GM23338 (cell line): ENCODE data around the gene CT83. TPM values are rescaled to one million over a fixed set of nuclear protein-coding genes. Genes with fewer than 3 reads are reported as not detected.

Source experiments
- ATAC-seq: fragments of 200-7000 bp; cut with Tn5 transposase; 3 replicates; pipeline ENCODE4 v1.9.1; 2020
- DNase-seq: peaks from one replicate; pipeline ENCODE4 v3.0.0-alpha.2; 2015; ENCODE audit warnings: low spot score
- H2AFZ ChIP-seq: fragments of 200-600 bp; sonication (generic); 2 replicates; pipeline ENCODE4 v1.8.0; 2016; ENCODE audit warnings: antibody characterized with exemption, mild to moderate bottlenecking, moderate library complexity
- H3F3A ChIP-seq: fragments of 200-600 bp; sonication (generic); replicated peaks from 2 replicates; pipeline ENCODE4 v1.8.0; 2017; ENCODE audit warnings: antibody characterized with exemption, mixed run types, low read depth
- H3K27ac ChIP-seq: fragments of 200-600 bp; sonication (generic); 2 replicates; pipeline ENCODE4 v1.6.1; 2016; ENCODE audit warnings: low read depth
- H3K27me3 ChIP-seq: fragments of 200-600 bp; sonication (generic); 2 replicates; pipeline ENCODE4 v1.8.0; 2016; ENCODE audit warnings: mild to moderate bottlenecking, mixed run types, moderate library complexity; ENCODE audit not compliant: insufficient read depth
- H3K36me3 ChIP-seq: fragments of 200-600 bp; sonication (generic); 2 replicates; pipeline ENCODE4 v1.8.0; 2016; ENCODE audit warnings: mild to moderate bottlenecking; ENCODE audit not compliant: insufficient read depth
- H3K4me1 ChIP-seq: fragments of 200-600 bp; sonication (generic); 2 replicates; pipeline ENCODE4 v1.8.0; 2016; ENCODE audit warnings: mild to moderate bottlenecking, moderate library complexity; ENCODE audit not compliant: insufficient read depth
- H3K4me2 ChIP-seq: fragments of 200-600 bp; sonication (generic); 2 replicates; pipeline ENCODE4 v1.7.1; 2017; ENCODE audit warnings: mixed run types
- H3K4me3 ChIP-seq: fragments of 200-600 bp; sonication (generic); 2 replicates; pipeline ENCODE4 v1.6.1; 2016; ENCODE audit warnings: mixed run types
- H3K79me2 ChIP-seq: fragments of 200-600 bp; sonication (generic); replicated peaks from 2 replicates; pipeline ENCODE4 v1.8.0; 2017; ENCODE audit warnings: mild to moderate bottlenecking; ENCODE audit not compliant: insufficient read depth
- H3K9me2 ChIP-seq: fragments of 200-600 bp; sonication (generic); 2 replicates; pipeline ENCODE4 v1.8.0; 2017; ENCODE audit not compliant: insufficient read depth
- H4K20me1 ChIP-seq: fragments of 200-600 bp; sonication (generic); replicated peaks from 2 replicates; pipeline ENCODE4 v1.8.0; 2017; ENCODE audit warnings: mild to moderate bottlenecking; ENCODE audit not compliant: insufficient read depth
- H3K27ac Mint-ChIP-seq: 2 replicates; pipeline ENCODE4 v1.8.0; 2020; ENCODE audit warnings: inconsistent platforms, mild to moderate bottlenecking, moderate library complexity, mixed read lengths
- H3K27me3 Mint-ChIP-seq: 3 replicates; pipeline ENCODE4 v1.8.0; 2022; ENCODE audit warnings: low read depth, mild to moderate bottlenecking, moderate library complexity, mixed read lengths, inconsistent platforms; ENCODE audit not compliant: insufficient read depth, poor library complexity
- H3K36me3 Mint-ChIP-seq: 3 replicates; pipeline ENCODE4 v1.8.0; 2021; ENCODE audit warnings: low read depth, mild to moderate bottlenecking, inconsistent platforms, moderate library complexity, mixed read lengths
- H3K4me1 Mint-ChIP-seq: 3 replicates; pipeline ENCODE4 v1.8.0; 2020; ENCODE audit warnings: mild to moderate bottlenecking, inconsistent platforms, mixed read lengths
- H3K4me3 Mint-ChIP-seq: 3 replicates; pipeline ENCODE4 v1.8.0; 2021; ENCODE audit warnings: moderate library complexity, mild to moderate bottlenecking, inconsistent platforms, mixed read lengths
- H3K9me3 Mint-ChIP-seq: 3 replicates; pipeline ENCODE4 v1.8.0; 2020; ENCODE audit warnings: moderate library complexity, mild to moderate bottlenecking, inconsistent platforms, mixed read lengths
- CREB1 ChIP-seq: fragments of 250-450 bp; sonication (Bioruptor Pico); IDR thresholded peaks from 2 replicates; pipeline ENCODE4 v1.5.0; 2020; ENCODE audit warnings: low read depth, mild to moderate bottlenecking, moderate library complexity
- EZH2 ChIP-seq: fragments of 200-600 bp; sonication (generic); IDR thresholded peaks from one replicate; pipeline ENCODE4 v1.8.0; 2017; ENCODE audit warnings: antibody characterized with exemption, mild to moderate bottlenecking, low read depth; ENCODE audit not compliant: unreplicated experiment
- EZH2phosphoT487 ChIP-seq: fragments of 200-600 bp; sonication (generic); IDR thresholded peaks from one replicate; pipeline ENCODE4 v1.8.1; 2018; ENCODE audit warnings: antibody characterized with exemption; ENCODE audit not compliant: unreplicated experiment
- JUNB ChIP-seq: IDR thresholded peaks from one replicate; pipeline ENCODE4 v1.6.1; 2016; ENCODE audit warnings: antibody characterized with exemption; ENCODE audit not compliant: unreplicated experiment
- POLR2AphosphoS5 ChIP-seq: IDR thresholded peaks from 2 replicates; pipeline ENCODE4 v1.6.1; 2016; ENCODE audit warnings: antibody characterized with exemption, low read depth
- REST ChIP-seq: IDR thresholded peaks from one replicate; pipeline ENCODE4 v1.6.1; 2018; ENCODE audit warnings: antibody characterized with exemption; ENCODE audit not compliant: unreplicated experiment
- STAT1 ChIP-seq: IDR thresholded peaks from one replicate; pipeline ENCODE4 v1.6.1; 2016; ENCODE audit warnings: antibody characterized with exemption; ENCODE audit not compliant: unreplicated experiment
- ZNF114 ChIP-seq: fragments of 250-450 bp; sonication (Bioruptor Pico); IDR thresholded peaks from 2 replicates; pipeline ENCODE4 v1.5.0; 2020; ENCODE audit warnings: mild to moderate bottlenecking, moderate library complexity
- polyA plus RNA-seq: library from polyadenylated mRNA; unstranded; fragments of >200 nt; fragmentation: Nextera tagmentation; extraction: Ambion mirVana; gene quantifications from 2 replicates; pipeline ENCODE4 v1.2.1, GENCODE V29; 2016
- total RNA-seq: library from RNA; depleted of rRNA; stranded (reverse); fragments of >200 nt; shearing (Covaris generic); gene quantifications from 2 replicates; pipeline ENCODE4 v1.2.3, GENCODE V29; 2014
- TF ChIP-seq, protein P1 (sequence below): fragments of 250-450 bp; sonication (Bioruptor Pico); IDR thresholded peaks from 2 replicates; pipeline ENCODE4 v1.5.0; 2020; ENCODE audit warnings: mild to moderate bottlenecking, moderate library complexity
- TF ChIP-seq, protein P2 (sequence below): IDR thresholded peaks from 2 replicates; pipeline ENCODE4 v1.6.1; 2016; ENCODE audit warnings: antibody characterized with exemption

CT83 gene
- total and polyA plus RNA-seq, 2 experiments from 2014 or later = not detected

DNA sequence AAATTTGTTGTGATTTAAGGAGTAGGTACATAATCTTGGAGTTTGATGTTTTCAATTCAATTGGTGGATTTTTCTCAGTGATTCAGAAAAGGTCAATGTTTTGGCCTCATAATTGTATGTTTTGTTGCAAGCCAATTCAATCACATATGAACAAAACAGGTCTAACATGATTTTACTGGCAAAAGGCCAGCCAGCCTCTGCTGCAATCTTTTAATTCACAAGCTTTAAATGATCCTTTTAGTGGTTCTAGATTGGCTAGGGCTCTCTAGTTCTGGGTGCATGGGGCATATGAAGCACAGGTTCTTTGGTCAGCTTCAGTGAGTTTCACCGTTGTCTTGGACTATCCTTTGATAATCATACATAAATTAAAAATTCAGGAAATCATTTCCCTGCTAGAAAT is 45.6 kb downstream of the CT83 start (continued):
- TF ChIP-seq POLR2AphosphoS5 = no peak
- TF ChIP-seq JUNB = no peak

DNA sequence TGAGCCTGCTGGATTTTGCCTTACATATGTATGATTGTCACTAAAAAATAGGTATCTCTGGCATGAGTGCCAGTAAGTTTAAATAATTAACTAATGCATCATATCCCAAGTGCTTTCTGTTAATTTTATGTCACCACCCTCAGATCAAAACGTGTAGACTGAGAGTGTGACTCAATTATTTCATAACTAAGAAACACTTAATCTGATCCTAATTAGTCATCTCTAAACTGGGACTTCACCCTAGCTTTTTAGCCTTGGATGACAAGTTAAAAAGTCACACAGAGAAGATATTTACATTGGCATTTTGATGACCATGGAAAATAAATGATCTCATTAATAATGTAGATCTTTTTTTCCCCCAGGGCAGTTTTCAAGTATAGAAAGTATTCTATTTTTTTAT is 49.5 kb downstream of the CT83 start:
- H3F3A ChIP-seq = no peaks in the 10 kb centered on the region
- H3K27me3 Mint-ChIP-seq = no peaks in the 10 kb centered on the region
- no peaks in the 10 kb centered on the region for H3K4me1 Mint-ChIP-seq
- peaks cover 5% of the 10 kb centered on the region; the same call in 1 of the 3 replicates for H3K36me3 Mint-ChIP-seq
- no peak overlapping the region for H3K27ac Mint-ChIP-seq
- no peaks in the 10 kb centered on the region for H3K79me2 ChIP-seq
- no peaks in the 10 kb centered on the region for H4K20me1 ChIP-seq
- H3K9me3 Mint-ChIP-seq = peaks cover 19% of the 10 kb centered on the region; the same call in 2 of the 3 replicates
- no peak overlapping the region for H3K4me2 ChIP-seq
- no peak overlapping the region for H2AFZ ChIP-seq
- no peaks in the 10 kb centered on the region for H3K36me3 ChIP-seq
- H3K9me2 ChIP-seq = no peaks in the 10 kb centered on the region
- no peak overlapping the region for H3K4me3 Mint-ChIP-seq
- TF ChIP-seq, protein P1, sequence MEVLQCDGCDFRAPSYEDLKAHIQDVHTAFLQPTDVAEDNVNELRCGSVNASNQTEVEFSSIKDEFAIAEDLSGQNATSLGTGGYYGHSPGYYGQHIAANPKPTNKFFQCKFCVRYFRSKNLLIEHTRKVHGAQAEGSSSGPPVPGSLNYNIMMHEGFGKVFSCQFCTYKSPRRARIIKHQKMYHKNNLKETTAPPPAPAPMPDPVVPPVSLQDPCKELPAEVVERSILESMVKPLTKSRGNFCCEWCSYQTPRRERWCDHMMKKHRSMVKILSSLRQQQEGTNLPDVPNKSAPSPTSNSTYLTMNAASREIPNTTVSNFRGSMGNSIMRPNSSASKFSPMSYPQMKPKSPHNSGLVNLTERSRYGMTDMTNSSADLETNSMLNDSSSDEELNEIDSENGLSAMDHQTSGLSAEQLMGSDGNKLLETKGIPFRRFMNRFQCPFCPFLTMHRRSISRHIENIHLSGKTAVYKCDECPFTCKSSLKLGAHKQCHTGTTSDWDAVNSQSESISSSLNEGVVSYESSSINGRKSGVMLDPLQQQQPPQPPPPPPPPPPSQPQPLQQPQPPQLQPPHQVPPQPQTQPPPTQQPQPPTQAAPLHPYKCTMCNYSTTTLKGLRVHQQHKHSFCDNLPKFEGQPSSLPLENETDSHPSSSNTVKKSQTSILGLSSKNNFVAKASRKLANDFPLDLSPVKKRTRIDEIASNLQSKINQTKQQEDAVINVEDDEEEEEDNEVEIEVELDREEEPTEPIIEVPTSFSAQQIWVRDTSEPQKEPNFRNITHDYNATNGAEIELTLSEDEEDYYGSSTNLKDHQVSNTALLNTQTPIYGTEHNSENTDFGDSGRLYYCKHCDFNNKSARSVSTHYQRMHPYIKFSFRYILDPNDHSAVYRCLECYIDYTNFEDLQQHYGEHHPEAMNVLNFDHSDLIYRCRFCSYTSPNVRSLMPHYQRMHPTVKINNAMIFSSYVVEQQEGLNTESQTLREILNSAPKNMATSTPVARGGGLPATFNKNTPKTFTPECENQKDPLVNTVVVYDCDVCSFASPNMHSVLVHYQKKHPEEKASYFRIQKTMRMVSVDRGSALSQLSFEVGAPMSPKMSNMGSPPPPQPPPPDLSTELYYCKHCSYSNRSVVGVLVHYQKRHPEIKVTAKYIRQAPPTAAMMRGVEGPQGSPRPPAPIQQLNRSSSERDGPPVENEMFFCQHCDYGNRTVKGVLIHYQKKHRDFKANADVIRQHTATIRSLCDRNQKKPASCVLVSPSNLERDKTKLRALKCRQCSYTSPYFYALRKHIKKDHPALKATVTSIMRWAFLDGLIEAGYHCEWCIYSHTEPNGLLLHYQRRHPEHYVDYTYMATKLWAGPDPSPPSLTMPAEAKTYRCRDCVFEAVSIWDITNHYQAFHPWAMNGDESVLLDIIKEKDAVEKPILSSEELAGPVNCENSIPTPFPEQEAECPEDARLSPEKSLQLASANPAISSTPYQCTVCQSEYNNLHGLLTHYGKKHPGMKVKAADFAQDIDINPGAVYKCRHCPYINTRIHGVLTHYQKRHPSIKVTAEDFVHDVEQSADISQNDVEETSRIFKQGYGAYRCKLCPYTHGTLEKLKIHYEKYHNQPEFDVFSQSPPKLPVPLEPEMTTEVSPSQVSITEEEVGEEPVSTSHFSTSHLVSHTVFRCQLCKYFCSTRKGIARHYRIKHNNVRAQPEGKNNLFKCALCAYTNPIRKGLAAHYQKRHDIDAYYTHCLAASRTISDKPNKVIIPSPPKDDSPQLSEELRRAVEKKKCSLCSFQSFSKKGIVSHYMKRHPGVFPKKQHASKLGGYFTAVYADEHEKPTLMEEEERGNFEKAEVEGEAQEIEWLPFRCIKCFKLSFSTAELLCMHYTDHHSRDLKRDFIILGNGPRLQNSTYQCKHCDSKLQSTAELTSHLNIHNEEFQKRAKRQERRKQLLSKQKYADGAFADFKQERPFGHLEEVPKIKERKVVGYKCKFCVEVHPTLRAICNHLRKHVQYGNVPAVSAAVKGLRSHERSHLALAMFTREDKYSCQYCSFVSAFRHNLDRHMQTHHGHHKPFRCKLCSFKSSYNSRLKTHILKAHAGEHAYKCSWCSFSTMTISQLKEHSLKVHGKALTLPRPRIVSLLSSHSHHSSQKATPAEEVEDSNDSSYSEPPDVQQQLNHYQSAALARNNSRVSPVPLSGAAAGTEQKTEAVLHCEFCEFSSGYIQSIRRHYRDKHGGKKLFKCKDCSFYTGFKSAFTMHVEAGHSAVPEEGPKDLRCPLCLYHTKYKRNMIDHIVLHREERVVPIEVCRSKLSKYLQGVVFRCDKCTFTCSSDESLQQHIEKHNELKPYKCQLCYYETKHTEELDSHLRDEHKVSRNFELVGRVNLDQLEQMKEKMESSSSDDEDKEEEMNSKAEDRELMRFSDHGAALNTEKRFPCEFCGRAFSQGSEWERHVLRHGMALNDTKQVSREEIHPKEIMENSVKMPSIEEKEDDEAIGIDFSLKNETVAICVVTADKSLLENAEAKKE (CRISPR knock-in tag) = no peak
- no peak for TF ChIP-seq CREB1
- TF ChIP-seq STAT1 = no peak
- TF ChIP-seq REST = no peak
- no peak for TF ChIP-seq EZH2
- TF ChIP-seq, protein P2, sequence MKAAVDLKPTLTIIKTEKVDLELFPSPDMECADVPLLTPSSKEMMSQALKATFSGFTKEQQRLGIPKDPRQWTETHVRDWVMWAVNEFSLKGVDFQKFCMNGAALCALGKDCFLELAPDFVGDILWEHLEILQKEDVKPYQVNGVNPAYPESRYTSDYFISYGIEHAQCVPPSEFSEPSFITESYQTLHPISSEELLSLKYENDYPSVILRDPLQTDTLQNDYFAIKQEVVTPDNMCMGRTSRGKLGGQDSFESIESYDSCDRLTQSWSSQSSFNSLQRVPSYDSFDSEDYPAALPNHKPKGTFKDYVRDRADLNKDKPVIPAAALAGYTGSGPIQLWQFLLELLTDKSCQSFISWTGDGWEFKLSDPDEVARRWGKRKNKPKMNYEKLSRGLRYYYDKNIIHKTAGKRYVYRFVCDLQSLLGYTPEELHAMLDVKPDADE = no peak
- TF ChIP-seq JUNB = no peak
- TF ChIP-seq ZNF114 (CRISPR knock-in tag) = no peak
- TF ChIP-seq POLR2AphosphoS5 = no peak
- TF ChIP-seq EZH2phosphoT487 = no peak
- no peak for ATAC-seq
- H3K27ac ChIP-seq = no peak overlapping the region
- H3K4me1 ChIP-seq = no peaks in the 10 kb centered on the region
- no peak for DNase-seq
- H3K4me3 ChIP-seq = no peak overlapping the region
- no peaks in the 10 kb centered on the region for H3K27me3 ChIP-seq
